Loucy (cell line): Measurements from ENCODE around the gene SORCS2.

Experiments used
- CTCF ChIP-seq: fragments of 200-600 bp; sonication (generic); conservative IDR thresholded peaks from 2 replicates; pipeline ENCODE4 v1.5.1; 2014; ENCODE audit warnings: mild to moderate bottlenecking, antibody characterized with exemption, low read length
- EZH2phosphoT487 ChIP-seq: fragments of 200-600 bp; IDR thresholded peaks from 2 replicates; pipeline ENCODE4 v1.6.1; 2018; ENCODE audit warnings: antibody characterized with exemption, mild to moderate bottlenecking, moderate library complexity, borderline replicate concordance

- TF ChIP-seq CTCF: no peak
- no peak for TF ChIP-seq EZH2phosphoT487
Observed at GRCh38 chr4:7315935-7316334, 123.6 kb downstream of the SORCS2 start.
